Measurements from ENCODE around the gene GFM2.
"Not testable (repeated sequence)": the region's sequence is repeated elsewhere in the genome, so short reads cannot be mapped to it uniquely, and the experiment has no call there.

The GFM2 gene, protein sequence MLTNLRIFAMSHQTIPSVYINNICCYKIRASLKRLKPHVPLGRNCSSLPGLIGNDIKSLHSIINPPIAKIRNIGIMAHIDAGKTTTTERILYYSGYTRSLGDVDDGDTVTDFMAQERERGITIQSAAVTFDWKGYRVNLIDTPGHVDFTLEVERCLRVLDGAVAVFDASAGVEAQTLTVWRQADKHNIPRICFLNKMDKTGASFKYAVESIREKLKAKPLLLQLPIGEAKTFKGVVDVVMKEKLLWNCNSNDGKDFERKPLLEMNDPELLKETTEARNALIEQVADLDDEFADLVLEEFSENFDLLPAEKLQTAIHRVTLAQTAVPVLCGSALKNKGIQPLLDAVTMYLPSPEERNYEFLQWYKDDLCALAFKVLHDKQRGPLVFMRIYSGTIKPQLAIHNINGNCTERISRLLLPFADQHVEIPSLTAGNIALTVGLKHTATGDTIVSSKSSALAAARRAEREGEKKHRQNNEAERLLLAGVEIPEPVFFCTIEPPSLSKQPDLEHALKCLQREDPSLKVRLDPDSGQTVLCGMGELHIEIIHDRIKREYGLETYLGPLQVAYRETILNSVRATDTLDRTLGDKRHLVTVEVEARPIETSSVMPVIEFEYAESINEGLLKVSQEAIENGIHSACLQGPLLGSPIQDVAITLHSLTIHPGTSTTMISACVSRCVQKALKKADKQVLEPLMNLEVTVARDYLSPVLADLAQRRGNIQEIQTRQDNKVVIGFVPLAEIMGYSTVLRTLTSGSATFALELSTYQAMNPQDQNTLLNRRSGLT

DNA sequence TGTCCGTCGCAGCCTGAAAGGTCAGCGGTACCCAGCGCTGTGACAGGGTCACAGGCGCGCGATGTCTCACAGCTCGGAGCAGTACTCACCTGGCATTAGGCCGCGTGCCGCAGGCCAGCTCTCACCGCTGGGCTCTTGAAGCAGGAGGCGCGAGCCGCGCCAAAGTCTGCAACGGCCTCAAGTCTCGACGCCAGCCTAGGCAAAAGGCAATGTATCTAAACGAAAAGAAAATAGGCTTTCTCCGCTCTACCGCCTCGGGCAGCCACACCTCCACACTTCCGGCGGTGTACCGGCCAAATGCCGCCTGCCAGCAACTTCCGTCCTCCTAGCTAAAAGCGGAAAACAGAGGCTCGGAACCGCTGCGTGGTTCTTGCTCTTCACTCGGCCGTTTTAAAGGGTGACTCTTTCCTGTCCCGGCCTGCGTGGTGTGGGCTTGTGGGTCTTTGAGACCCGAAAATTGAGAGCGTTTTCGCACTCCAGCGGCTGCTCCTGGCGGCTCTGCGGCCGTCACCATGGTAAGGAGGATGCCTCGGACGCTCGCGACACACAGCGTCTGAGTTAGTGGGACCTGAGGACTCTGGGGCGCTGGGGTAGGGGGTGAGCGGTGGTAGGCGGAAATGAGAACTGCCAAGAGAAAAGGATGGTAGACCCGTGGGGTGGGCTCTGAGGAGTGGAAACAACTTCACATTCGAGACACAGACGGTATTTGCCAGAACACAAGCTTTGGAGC is at the start of gene GFM2, which contains the start of gene NSA2:
Gene GFM2, minus strand, starts transcription at position 269 of the 730 bp plus-strand sequence. CDS start 3,375 bp downstream, outside the sequence.
Gene NSA2, plus strand, starts transcription at position 401 of the 730 bp plus-strand sequence. Its CDS starts 112 bp downstream, at position 513.
- peak; percentile 80 to 85 for DNase-seq (ENCODE audit: low read depth in 1 of 2, low spot score in 1 of 2)

DNA sequence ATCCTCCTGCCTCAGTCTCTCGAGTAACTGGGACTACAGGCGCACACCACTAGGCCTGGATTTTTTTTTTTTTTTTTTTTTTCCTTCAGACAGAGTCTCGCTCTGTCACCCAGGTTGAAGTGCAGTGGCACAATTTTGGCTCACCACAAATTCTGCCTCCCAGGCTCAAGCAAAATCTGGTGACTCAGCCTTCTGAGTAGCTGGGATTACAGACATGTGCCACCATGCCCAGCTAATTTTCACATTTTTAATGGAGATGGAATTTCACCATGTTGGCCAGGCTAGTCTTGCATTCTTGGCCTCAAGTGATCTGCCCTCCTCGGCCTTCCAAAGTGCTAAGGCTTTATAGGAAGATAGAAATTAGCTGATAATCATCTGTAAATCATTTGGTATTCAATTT is 44.0 kb upstream of the GFM2 start:
- DNase-seq (ENCODE audit: low read depth in 1 of 2, low spot score in 1 of 2) = no peak

DNA sequence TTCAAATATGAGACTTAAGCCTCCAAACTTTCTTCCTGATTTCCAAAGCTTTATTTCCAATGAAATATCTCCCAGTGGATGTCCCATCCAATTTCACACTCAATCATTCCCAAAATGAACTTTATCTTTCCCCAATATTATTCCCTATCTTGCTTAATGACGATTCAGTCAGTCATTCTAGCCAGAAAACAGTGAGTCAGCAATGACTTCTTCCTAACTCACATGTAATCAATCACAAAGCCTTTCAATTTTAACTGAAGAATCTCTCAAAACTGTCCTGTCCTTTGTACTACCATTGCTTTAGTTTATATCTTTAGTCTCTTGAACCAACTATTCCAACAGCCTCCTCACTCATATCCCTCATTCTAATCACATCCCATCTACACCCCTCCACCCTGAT is 35.0 kb upstream of the GFM2 start:
- DNase-seq (ENCODE audit: low read depth in 1 of 2, low spot score in 1 of 2) = no peak

DNA sequence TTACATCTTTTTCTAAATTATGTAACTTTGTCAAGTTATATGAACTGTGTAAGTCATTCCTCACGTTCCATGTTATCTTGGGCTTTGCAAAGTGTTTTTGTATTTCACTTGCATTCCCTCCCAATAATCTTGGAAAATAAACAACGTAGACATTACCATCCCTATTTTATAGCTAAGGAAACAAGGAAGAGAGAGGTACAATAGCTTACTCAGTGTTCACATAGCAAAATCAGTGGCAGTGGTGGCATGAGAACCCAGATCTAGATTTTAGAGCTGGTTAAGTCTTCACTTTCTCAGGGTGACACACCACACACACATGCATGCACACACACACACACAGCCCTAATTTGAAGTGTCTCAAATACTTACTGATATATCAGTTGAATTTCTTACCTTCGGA is 34.3 kb upstream of the GFM2 start:
- DNase-seq (ENCODE audit: low read depth in 1 of 2, low spot score in 1 of 2) = no peak

DNA sequence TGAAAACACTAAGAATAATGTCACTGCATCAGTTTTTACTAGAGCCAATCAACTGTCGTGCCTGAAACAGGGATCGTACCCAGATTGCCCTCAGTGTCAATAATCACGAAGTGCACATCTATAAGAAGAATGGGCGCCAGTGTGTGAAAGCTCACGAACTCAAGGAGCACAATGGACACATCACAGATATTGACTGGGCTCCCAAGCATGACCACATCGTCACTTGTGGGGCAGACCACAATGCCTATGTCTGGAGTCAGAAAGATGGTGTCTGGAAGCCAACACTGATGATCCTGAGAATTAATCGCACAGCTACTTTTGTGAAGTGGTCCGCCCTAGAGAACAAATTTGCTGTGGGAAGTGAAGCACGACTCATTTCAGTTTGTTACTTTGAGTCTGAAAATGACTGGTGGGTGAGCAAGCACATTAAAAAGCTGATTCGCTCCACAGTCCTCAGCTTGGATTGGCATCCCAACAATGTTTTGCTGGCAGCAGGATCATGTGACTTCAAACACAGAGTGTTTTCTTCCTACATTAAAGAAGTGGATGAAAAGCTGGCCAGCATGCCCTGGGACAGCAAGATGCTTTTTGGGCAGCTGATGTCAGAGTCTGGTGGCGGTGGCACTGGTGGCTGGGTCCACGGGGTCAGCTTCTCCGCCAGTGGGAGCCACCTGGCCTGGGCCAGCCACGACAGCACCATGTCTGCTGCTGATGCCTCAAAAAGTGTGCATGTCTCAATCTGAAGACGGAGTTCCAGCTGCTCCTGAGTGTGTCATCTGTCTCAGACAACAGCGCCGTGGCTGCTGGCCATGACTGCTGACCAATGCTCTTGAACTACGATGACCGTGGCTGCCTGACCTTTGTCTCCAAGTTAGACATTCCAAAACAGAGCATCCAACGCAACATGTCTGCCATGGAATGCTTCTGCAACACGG is 32.3 kb upstream of the GFM2 start:
- no peak for DNase-seq (ENCODE audit: low read depth in 1 of 2, low spot score in 1 of 2)

DNA sequence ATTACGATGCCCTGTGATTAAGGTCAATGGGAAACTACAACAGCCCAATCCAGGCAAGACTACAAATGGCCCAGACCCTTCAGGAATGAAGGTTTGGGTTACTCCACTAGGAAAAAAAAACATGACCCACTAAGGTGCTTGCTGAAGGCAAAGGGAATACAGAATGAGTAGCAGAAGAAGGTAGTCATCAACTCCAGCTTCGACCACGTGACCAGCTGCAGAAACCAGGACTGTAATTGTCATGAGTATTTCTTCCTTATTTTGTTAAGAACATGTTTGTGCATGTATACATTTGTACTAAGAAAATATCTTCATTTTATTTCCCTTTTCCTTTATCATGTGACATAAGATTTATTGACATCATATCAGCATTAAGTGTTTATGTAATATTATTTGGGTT is 24.8 kb upstream of the GFM2 start:
- not testable (repeated sequence) for DNase-seq (ENCODE audit: low read depth in 1 of 2, low spot score in 1 of 2)

DNA sequence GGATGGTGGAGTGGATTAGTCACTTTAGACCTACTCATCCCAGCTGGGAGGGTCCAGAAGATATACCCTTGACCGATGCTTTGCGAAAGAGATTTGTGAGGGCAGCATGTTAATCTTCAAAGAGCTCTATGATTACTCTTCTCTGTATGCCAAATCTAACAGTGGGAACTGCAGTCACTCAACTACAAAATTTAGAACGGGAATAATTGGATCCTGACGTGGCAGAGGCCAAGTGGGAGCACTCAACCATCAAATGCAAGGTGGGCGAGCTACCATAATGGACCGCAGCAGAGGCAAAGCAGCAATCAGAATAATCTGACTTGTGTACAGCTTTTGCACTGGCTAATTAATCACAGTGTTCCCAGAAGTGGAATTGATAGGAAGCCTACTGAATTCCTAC is 20.5 kb upstream of the GFM2 start:
- DNase-seq (ENCODE audit: low read depth in 1 of 2, low spot score in 1 of 2) = no peak

DNA sequence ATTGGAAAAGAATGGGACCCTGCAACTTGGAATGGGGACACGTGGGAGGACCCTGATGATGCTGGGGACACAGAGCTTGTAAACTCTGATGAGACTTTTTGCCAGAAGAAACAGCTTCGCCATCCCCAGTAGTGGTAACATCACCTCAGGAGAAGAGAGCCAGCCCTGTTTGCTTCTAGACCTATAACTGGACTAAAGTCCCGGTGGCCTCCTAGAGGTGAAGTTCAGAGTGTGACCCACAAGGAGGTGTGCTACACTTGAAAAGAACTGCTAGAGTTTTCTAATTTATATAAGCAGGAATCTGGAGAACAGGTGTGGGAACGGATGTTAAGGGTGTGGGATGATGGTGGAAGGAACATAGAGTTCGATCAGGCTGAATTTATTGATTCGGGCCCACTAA is 19.9 kb upstream of the GFM2 start:
- DNase-seq (ENCODE audit: low read depth in 1 of 2, low spot score in 1 of 2) = no peak

DNA sequence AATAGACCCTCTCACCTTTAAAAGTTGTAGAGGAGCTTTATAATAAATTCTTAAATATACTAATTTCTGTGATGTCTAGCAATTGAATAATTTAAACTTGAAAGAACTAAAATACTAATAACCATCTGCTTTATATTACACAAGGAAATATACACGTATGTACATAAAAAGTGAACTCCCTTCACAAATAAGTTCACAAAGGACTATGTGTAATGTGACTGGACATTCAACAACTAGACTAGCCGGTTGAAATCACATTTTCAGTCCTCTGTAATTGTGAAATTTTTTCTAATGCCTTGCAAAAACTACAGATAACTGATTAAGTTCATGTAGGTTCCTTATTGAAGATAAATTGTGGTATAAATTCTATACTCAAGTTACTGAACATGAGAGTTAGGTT is 11.7 kb upstream of the GFM2 start:
- DNase-seq (ENCODE audit: low read depth in 1 of 2, low spot score in 1 of 2) = no peak

DNA sequence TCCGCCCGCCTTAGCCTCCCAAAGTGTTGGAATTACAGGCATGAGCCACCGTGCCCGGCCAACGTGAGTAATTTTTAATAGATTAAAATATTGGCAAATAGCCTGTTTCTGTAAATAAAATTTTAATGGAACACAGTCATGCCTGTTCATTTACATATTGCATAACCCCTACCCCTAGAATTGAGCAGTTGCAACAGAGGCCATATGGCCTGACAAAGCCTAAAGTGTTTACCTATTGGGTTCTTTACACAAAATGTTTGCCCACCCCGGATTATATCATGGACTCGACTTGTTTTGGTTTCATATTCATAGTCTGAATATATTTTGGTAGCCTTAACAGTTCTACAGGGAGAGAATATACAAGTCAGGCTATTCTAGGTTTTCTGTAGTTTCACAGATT is 5.4 kb upstream of the GFM2 start:
- DNase-seq (ENCODE audit: low read depth in 1 of 2, low spot score in 1 of 2) = no peak

DNA sequence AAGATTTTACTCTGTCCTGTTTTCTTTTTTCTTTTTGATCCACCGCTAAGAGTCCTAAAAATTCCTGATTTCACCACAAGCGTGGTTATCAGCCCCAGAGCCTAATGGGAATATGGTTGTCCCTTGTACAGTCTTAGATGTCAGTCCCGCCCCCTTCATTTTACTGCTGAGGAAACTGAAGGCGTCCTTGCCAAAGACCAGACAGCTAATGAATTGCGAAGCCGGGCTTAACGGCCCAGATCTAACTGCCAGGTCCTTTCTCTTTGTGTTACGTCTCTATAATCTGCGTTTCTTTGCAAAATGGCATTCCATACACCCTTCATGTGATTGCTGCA is 629 bp upstream of the GFM2 start:
- peak in 1 of 2 donors; percentile 2 for DNase-seq (ENCODE audit: low read depth in 1 of 2, low spot score in 1 of 2)

DNA sequence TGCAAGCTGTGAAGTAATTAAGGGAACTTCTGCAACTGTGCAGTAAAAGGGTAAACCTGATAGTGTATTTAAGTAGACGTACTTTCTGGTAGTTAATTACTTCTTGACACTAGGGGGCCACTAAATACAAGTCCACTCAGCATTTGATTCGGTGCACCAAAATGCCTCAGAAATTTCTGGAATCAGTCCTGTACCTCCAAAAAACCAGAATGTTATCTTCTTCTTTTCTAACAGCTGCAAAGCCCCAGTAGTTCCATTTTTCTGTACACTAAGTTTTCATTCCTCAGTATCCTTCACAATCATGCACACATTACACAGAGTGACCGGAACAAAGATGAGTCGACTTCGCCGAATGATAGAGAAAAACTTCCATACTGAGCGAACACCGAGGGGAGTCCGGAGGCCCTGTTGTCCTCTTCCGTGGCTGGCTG is 484 bp downstream of the GFM2 start:
- DNase-seq (ENCODE audit: low read depth in 1 of 2, low spot score in 1 of 2) = no peak

DNA sequence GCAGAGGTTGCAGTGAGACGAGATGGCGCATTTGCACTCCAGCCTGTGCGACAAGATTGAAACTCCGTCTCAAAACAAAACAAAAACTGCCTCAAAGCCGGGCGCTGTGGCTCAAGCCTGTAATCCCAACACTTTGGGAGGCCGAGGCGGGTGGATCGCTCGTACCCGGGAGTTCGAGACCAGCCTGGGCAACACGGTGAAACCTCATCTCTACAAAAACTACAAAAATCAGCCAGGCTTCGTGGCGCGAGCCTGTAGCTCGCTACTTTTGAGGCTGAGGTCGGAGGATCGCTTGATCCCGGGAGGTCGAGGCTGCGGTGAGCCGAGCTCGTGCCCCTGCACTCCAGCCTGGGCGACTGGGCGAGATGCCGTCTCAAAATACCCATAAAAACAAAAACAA is 988 bp downstream of the GFM2 start:
- DNase-seq (ENCODE audit: low read depth in 1 of 2, low spot score in 1 of 2) = no peak

DNA sequence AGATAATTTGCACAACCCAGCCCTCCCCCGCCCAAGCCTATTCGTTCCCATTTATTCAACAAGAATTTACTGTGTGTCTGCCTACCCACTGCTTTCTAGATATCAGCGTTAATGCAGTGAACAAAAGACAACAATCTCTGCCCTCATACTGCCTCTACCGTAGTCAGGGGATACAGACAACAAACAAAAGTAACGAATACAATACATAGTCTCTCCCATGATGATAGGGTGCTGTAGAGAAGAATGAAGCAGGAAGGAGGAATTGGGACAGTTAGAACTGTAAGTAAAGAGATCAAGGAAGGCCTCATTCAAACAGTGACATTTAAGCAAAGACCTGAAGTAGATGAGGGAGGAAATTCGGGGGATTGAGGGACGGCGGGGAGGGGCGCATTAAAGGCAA is 1.7 kb downstream of the GFM2 start:
- no peak for DNase-seq (ENCODE audit: low read depth in 1 of 2, low spot score in 1 of 2)

DNA sequence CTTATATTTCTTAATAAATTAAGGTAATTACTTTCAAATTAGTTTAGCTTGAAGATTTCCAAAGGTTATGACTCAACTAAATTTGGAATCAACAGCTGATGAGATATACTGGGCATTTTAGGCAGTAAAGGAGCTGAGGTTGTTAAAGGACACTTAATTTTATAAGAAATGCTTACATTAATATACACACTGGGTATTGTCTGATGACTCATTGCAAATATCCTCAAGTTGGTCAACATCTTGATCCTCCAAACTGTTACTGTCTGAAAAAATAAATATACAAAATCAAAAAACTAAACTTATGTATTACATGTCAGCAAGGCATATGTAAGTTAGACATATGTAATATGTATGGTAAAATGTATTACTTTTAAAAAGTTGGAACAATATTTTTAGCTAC is 3.4 kb downstream of the GFM2 start:
- DNase-seq (ENCODE audit: low read depth in 1 of 2, low spot score in 1 of 2) = no peak

DNA sequence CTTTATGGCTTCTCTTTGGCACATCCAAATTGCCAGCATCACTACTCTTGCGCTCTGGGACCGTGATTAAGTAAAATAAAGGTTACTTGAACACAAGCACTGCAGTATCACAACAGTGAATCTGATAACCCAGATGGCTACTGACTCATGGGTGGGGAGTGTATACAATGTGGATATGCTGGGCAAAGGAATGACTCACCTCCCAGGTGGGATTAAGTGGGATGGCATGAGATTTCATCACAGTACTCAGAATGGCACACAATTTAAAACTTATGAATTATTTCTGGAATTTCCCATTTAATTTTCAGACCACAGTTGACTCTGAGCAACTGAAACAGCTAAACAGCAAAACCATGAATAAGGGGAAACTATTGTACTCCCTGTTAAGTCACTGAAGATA is 4.3 kb downstream of the GFM2 start:
- no peak for DNase-seq (ENCODE audit: low read depth in 1 of 2, low spot score in 1 of 2)

DNA sequence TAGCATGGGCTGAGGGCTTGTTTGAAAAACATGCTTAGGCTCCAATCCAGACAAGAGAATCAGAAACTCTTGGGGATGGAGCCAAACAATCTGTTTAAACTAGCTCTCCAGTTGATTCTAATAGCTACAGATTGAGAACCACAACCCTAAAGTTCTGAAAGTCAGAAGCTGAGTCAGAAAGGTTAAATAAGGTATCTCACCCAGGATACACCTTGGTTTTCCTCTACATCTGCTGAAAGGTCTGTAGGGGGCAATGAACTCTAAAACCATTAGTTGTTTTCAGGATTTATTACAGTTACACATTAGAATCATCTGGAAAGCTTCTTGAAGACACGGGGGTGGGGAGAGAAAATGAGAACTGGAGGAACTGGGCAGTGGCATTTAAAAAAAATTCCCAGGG is 5.7 kb downstream of the GFM2 start:
- DNase-seq (ENCODE audit: low read depth in 1 of 2, low spot score in 1 of 2) = no peak

DNA sequence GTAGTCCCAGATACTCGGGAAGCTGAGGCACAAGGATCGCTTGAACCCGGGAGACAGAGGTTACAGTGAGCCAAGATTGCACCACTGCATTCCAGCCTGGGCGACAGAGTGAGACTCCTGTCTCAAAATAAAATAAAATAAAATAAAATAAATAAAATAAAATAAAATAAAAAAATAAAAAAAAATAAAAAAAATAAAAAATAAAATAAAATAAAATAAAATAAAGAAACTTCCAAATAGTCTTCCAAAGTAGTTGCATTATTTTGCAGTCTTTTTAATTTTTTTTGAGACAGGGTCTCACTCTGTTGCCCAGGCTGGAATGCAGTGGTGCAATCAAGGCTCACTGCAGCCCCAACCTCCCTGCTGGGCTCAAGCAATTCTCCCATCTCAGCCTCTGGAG is 18.2 kb downstream of the GFM2 start:
- not testable (repeated sequence) for DNase-seq (ENCODE audit: low read depth in 1 of 2, low spot score in 1 of 2)

DNA sequence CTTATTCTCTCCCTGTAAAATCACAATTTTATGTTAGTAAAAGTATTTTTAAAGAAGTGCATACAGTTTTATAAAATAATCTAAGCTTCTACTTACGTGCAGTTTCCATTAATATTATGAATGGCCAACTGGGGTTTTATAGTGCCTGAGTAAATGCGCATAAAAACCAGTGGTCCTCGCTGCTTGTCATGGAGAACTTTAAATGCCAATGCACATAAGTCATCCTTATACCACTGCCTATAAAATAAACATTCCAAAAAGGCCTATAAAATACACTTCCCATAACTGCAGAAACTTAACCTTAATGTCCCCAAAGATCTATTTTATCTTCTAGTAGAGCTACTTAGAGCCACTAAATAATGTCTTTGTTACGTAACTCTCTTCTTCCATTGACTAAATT is 28.5 kb downstream of the GFM2 start:
- DNase-seq (ENCODE audit: low read depth in 1 of 2, low spot score in 1 of 2) = no peak

DNA sequence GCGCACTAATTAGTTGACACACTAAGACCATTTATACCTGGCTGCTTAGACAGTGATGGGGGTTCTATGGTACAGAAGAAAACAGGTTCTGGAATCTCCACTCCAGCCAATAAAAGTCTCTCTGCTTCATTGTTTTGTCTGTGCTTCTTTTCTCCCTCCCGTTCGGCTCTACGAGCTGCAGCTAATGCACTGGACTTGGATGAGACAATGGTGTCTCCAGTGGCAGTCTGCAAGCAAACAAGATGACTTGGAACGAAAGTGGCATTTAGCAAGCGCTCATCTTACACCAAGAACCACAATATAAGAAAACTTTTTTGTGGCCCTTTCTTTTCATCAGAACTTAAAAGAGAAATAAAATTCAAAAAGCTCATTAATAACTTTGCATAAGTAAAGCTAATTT is 30.2 kb downstream of the GFM2 start:
- no peak for DNase-seq (ENCODE audit: low read depth in 1 of 2, low spot score in 1 of 2)

DNA sequence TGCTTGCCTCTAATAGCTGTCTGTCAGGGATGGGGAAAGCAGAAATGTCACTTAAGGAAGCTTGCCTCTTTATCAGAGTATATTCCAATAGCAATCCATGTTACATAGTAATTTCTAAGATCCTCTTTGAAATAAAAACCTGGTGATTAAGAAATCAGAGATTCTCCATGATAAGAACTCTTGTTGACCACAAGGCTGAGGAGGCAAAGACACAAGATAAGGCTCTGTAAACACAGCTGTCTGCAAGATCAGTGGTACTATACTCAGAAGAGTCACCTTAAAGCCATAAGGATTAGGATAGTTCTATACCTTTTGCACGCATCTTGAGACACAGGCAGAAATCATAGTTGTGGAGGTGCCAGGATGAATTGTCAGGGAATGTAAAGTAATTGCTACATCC is 41.6 kb downstream of the GFM2 start:
- DNase-seq (ENCODE audit: low read depth in 1 of 2, low spot score in 1 of 2) = no peak

Measured in stimulated activated CD4-positive, alpha-beta T cell treated with anti-CD3 and anti-CD28 coated beads, Interleukin-15, amount 100 ng/mL, for 1 hour (primary cell).